Raji (cell line): Measurements from ENCODE around the gene NCOA3.

Experiments
- POLR2A ChIP-seq: IDR thresholded peaks from 2 replicates; pipeline ENCODE4 v1.6.1; 2011; ENCODE audit warnings: low read depth, low read length, control low read depth; ENCODE audit not compliant: insufficient read depth

The NCOA3 gene

DNA sequence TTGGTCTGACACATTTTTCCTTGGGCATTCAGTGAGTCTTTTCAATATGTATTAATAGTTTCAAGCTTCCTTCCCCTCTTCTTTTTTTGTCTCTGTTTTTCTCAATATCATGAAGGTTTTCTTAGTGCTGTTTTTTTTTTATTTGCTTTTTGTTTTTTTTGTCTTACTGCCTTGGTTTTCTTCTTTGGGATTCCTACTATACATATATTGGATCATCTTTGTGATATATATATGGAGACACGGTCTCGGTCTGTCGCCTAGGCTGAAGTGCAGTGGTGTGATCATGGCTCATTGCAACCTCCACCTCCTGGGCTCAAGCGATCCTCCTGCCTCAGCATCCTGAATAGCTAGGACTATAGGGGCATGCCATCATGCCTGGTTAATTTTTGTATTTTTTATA is 43.8 kb downstream of the NCOA3 start:
- TF ChIP-seq POLR2A, result no peak

- TF ChIP-seq POLR2A, result no peak
Measured at GRCh38 chr20:47546184-47547033, 44.7 kb downstream of the NCOA3 start.

GRCh38 chr20:47547034-47547387 is 45.3 kb downstream of the NCOA3 start:
- TF ChIP-seq POLR2A, result no peak

- TF ChIP-seq POLR2A, result no peak
Measured at GRCh38 chr20:47549671-47550070, 48.0 kb downstream of the NCOA3 start.

DNA sequence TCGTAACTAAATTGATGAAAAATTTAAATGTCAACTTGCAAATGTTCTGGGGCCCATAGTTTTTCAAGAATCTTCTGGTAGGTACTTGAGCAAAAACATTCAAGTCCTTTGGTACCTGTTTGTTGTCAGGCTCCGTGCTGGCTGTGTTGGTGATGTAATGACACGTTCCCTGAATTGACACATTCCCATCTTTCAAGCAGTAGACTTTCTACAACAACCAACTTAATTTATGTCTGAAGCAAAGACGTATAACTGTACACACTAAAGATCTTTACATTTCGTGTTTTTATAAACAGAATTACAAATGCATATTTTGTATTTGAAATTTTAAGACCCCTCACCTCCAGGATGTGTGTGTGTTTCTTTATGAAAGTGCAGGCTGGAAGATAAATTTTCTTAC is 49.5 kb downstream of the NCOA3 start:
- no peak for TF ChIP-seq POLR2A

GRCh38 chr20:47551841-47552240 is 50.2 kb downstream of the NCOA3 start:
- no peak for TF ChIP-seq POLR2A

DNA sequence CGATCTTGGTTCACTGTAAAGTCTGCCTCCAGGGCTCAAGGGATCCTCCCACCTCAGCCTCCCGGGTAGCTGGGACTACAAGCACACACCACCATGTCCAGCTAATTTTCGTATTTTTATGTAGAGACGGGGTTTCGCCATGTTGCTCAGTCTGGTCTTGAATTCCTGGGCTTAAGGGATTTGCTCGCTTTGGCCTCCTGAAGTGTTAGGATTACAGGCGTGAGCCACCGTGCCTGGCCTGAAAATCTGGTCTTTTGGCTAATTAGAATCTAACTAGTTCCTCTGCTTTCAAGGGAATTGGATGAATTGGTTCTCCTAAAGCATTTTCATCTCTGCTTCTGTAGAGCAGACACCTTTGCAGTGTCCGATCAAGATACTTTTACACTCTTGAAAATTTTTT is 51.3 kb downstream of the NCOA3 start:
- no peak for TF ChIP-seq POLR2A

- no peak for TF ChIP-seq POLR2A
Measured at GRCh38 chr20:47557218-47557617, 55.5 kb downstream of the NCOA3 start.

DNA sequence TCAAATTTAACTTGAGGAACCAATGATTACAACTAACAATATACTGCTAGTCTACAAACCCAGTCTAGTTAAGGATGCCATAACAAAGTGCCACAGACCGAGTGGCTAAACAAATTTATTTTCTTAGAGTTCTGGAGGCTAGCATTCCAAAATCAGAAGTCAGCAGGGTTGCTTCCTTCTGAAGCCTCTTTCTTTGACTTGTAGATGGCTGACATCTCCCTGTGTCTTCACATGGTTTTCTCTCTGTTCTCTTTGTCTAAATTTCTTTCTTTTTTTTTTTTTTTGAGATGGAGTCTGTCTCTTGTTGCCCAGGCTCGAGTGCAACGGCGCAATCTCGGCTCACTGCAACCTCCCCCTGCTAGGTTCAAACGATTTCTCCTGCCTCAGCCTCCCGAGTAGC is 56.1 kb downstream of the NCOA3 start:
- TF ChIP-seq POLR2A, result no peak

DNA sequence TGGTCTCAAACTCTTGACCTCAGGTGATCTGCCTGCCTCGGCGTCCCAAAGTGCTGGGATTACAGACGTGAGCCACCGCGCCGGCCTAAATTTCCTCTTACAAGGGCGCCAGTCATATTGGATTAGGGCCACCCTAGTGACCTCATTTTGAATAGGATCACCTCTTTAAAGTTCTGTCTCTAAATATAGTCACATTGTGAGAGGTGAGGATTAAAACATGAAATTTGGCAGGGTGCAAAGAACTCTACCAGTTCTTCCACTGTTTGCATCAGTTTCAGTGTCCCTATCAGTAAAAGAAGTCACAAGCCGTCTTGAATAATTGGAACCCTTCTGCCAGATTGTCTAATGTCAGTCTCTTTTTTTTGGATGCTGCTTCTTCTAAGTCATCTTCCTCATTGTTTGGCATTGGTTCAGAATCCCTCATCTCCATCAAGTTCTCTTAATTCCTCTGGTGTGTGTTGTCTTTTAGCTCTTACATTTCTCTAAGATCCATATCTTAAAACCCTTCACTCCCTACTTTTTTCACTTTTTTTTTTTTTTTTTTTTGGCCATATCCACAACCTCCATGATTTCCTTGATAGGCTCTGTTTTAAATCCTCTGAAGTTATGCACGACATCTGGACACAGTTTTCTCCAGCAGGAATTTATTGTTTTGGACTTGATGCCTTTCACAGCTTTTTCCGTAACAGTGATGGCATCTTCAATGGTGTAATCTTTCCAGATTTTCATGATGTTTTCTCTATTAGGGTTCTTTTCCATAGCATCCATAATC is 56.8 kb downstream of the NCOA3 start:
- TF ChIP-seq POLR2A, result no peak

GRCh38 chr20:47559141-47559540 is 57.5 kb downstream of the NCOA3 start:
- no peak for TF ChIP-seq POLR2A

GRCh38 chr20:47561180-47561579 is 59.5 kb downstream of the NCOA3 start:
- no peak for TF ChIP-seq POLR2A

DNA sequence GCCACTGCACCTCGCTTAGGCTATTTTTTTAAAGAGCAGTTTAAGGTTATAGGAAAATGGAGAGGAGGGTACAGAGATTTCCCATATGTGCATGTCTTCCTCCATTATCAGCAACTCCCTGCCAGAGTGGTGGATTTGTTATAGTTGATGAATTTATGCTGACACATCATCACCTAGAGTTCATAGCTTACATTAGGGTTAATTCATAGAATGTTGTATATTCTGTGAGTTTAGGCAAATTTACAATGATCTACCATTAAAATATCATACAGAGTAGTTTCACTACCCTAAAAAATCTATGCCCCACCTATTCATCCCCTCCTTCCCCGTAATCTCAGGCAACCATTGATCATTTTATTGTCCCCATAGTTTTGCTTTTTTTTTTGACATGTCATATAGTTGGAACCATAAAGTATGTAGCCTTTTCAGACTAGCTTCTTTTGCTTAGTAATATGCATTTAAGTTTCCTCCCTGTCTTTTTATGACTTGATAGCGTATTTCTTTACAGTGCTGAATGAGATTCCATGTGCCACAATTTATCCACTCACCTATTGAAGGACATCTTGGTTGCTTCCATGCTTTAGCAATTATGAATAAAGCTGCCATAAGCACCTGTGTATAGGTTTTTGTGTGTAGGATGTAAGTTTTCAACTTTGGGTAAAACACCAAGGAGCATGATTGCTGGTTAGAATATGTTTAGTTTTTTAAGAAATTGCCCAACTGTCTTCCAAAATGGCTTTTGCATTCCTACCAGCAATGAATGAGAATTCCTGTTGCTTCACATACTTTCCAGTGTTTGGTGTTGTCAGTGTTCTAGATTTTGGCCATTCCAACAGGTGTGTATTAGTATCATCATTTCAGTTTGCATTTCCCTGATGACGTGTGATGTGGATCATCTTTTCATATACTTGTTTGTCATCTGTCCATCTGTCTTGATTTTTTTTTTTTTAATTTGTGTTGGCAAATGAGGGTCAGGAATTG is 60.2 kb downstream of the NCOA3 start:
- no peak for TF ChIP-seq POLR2A

GRCh38 chr20:47566269-47566668 is 64.6 kb downstream of the NCOA3 start:
- no peak for TF ChIP-seq POLR2A

GRCh38 chr20:47568019-47568418 is 66.3 kb downstream of the NCOA3 start:
- TF ChIP-seq POLR2A, result no peak
